HG03066 (cell line): ENCODE measurements around the gene DEPP1.

ENCODE experiments used
- ATAC-seq: cut with Tn5 transposase; IDR thresholded peaks from one replicate; pipeline ENCODE4 v1.9.1; 2021; ENCODE audit warnings: low read depth; ENCODE audit not compliant: unreplicated experiment

Gene DEPP1

GRCh38 chr10:44980309-44981171 lies 1.9 kb upstream of the DEPP1 start:
- no peak for ATAC-seq

DNA sequence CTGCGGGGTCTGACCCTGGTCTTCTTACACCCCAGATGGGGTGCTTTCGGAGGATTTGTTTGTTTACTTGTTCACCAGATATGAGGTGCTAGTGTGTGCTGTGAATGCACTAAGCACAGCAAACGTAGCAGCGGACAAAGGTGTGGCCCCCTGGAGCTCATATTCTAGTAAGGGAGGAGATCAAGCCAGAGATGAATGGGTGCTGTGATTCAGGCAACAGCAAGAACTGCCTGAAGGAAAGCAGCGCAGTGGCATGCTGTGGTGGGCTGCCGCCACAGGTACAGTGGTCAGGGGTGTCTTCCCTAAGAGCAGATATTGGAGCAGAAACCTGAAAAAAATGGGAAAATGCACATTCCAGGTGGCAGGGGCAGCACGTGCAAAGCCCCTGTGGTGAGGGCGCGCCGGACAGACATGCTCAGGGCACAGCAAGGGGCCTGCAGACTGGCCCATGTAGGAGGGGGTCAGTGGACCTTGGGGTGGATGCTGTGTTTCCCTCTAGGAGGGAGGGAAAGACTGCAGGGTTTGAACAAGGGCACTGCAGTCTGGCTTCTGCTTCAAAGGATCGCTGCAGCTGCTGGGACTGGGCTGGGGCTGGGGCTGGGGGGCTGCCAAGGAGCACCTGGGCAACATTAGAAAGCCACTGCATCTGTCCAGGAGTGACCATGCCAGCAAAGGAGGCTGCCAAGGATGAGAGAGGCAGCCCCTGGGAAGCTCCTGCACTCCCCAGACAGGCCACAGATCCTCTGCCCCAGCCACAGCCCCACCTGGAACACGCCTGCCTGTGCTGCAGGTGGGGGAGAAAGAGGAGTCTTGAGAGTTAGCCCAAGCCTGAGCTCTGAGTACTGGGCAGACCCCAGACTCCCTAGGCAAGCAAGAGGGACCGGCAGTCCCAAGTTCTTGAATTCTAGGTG lies 927 bp upstream of the DEPP1 start:
- ATAC-seq = no peak

- ATAC-seq = no peak
Measured at GRCh38 chr10:44978213-44978569, 418 bp downstream of the DEPP1 start.

- ATAC-seq = no peak
Measured at GRCh38 chr10:44977287-44978212, 1.1 kb downstream of the DEPP1 start.

DNA sequence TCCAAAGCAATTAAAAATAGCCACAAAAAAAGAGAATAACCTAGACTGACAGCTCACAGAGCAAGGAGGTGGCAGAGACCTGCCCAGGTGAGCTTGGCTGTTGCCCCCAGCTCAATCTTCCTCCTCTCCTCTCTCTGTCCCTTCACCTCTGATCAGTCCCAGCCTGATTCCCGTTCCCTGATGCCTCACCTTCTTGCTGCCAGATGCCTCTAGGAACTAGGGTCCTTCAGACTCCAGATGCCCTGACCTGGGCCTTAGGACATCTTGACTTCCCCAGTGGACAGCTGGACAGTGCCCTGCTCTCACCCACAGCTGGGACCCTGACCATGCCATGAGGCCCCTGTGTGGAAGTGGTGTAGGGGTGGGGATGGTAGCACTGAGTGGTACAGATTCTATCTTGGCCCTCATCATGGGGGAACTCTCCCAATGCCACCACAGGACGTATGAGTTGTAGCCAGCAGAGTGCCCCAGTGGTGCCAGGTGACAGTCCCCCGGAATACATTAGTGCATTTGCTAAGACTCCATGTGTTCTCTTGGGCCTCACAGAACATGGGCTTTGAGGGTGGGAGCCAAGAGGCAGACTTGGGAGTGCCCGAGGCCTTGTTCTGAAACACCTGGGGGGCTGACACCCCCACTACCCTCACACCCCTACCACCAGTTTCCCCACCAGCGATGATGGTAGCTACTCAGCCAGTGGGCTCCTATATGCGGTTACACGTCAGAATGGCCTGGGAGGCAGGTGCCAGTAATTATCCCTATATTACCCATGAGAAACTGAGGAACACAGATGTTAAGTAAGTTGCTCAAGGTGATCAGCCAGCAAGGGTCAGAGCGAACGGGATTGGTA lies 2.0 kb downstream of the DEPP1 start:
- no peak for ATAC-seq

DNA sequence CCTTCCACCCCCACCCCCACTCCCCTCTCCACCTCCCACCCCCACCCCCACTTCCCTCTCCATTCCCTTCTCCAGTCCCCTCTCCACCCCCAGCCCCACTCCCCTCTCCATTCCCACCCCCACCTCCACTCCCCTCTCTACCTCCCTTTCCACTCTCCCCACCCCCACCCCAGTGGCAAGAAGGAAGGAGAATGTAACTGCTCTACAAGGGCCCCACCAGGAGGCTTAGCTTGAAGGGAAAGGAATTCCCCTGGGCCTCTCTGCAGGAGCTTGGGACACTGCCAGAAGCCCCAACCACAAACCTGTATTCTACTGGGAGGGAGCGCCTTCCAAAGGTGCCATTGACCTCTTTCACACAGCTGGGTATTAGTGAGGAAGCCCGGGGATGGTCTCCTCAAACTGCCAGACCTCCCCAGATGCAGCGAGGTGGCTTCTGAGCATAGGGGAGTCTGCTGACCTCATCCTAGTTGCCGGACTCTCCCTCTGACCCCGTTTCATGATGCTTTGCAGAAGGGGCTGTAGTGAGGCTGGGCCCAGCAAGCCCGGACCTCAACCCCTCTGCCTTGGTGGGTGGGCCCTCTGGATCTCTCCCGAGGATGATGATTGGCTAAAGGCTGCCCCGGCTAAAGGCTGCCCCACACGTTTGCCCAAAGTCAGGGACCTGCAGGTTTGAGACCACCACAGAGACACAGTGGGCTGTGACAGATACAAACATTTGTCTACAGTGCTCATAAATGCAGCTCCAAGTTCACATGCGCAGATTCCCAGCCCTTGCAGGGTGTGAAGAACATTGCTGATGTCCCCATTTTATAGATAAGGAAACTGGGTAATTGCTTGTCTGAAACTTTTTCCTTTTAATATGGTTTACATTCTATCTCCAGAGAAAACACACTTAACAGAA lies 2.9 kb downstream of the DEPP1 start:
- ATAC-seq = no peak

DNA sequence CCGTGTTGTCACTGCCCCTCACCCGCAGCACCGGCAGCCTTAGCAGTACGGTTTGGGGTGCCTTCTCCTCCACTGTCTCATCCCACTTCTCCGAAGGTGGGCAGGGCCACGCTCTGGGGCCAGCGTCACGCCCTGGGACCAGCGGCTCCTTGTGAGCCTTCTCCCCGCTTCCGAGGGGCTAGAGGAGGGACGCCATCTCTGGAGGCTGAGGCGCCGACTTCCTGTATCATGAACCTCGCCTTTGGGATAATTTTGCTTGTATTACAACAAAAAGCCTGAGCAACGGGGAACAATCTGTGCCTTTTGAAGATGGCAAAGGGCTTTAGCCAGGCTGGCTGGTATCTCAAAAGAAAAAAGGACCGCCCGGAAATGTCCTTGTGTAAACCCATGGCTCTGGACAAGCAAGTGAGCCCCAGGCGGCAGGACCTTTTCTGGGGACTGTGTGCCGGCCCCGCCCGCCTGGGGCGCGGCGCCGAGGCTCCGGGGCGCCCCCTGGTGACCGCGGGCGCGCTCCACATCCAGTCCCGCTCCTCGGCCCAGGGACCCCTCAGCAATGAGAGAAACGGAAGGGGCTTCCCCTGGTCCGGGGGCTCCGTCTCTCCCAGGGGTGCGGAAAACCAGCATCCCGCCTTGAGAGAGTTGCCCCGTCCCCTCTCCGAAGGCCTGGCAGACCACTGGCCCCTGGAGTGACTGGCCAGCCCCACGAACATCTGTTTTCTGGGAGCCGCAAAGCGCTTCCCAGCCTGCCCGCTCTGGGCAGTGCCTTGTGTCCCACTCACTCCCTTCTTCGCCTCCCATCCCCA lies 3.8 kb downstream of the DEPP1 start:
- ATAC-seq = peak; percentile 60

- no peak for ATAC-seq
Measured at GRCh38 chr10:44974082-44974627, 4.5 kb downstream of the DEPP1 start.

DNA sequence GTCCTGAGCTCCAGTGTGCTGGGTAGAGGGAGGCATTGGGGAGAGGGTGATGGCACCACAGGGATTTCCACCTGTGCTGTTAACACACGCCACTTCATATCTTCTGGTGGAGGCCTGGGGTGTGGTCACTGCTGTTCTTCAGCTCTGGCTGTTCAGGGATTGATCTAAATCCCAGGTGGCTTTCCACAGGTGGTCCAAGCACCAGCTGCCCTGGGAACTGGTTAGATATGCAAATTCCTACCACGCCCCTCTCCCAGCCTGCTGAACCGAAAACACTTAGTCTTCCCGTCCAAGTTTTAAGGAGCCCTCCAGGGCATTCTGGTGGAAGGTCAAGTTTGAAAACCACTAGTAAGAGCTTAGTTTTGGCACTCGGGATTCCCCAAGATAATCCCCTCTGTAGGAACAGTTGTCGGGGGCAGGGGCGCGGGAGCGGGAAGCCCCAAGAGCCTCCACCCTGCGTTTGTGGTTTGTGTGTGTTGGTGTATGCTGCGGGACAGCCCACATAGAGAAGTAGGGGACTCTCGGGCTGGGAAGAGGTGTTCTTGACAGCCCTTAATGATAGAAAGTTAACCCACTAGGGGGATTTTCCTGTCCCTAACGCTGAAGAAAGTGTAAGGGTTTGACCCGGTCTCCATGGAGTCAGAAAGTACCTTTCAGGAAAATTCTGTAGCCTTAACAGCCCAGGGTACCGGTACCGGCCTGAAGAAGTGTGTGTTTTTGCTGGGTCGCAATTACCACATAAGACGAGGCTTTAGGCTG lies 5.1 kb downstream of the DEPP1 start:
- no peak for ATAC-seq

GRCh38 chr10:44972874-44973306 lies 5.7 kb downstream of the DEPP1 start:
- no peak for ATAC-seq

DNA sequence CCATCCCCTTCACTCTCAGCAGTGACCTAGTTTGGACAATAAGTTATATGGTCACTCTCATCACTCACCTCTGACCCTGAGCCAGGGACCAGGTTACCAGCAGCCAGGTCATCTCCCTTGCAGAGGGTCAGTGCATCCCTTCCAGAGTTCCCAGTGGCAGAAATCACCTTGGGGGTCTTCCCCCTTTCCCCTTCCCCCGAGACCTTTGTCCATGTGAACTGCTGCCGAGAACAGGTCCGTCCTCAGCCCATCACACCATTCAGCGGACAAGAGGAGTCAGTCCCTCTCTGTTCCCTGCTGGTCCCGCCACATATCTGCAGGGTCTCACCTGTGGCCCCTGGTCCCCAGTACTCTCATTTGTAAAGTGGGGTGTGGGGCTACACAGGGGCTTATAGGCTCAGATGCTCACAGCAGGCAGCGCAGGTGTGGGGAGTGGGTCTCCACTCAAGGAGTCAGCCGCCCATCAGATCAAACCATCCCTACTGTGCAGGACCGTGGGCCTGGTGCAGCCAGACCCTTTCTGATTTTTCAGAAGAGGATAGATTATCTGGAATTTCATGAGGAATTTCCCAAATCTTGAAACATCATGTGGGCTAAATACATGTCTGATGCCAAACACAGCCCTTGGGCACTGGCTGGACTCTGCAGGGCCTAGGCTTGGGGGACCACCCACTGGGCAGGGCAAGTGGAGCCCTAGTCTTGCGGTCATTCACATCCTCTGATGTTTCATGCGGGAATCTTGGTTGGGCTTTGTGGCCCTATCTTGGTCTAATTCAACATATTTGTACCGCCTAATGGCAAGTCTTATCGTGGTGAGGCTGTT lies 6.5 kb downstream of the DEPP1 start:
- ATAC-seq = no peak

GRCh38 chr10:44971434-44971833 lies 7.2 kb downstream of the DEPP1 start:
- no peak for ATAC-seq

DNA sequence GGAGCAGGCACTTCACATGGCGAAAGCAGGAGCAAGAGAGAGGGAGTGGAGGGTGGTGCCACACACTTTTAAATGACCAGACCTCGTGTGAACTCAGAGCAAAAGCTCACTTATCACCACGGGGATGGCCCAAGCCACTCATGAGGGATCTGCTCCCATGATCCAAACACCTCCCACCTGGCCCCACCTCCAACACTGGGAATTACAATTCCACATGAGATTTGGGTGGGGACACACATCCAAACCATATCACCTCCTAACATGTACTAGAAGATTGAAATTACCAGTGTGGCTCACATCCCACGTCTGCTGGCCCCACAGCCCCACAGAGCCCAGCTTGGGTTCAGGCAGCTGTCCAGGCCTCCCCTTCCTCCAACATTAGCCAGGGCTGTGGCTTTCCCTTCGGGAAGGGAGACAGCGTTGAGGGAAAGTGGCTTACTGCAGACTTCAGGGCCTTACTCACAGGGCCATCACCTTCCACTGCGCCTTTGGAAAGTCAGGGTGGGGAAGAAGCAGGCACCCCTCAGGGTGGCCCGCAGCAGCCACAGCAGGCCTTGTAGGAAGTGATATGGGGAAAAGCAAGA lies 7.7 kb downstream of the DEPP1 start:
- no peak for ATAC-seq

- ATAC-seq = no peak
Measured at GRCh38 chr10:44969854-44970253, 8.8 kb downstream of the DEPP1 start.

GRCh38 chr10:44968500-44969400 lies 9.9 kb downstream of the DEPP1 start:
- ATAC-seq = no peak
